Cardiac muscle cell (in vitro differentiated cells and primary cell): ENCODE data around the gene CIBAR2. TPM values are rescaled to one million over a fixed set of nuclear protein-coding genes. Genes with fewer than 3 reads are reported as not detected.

Experiments
- DNase-seq, 2 donors: peaks; one replicate each; pipeline versions ENCODE4 v3.0.0 to v3.0.0-alpha.2; 2010 to 2017; ENCODE audit warnings: low read depth in 1 of 2, low spot score in 1 of 2
- H3K27ac ChIP-seq: fragments of 200-600 bp; sonication (generic); 2 replicates; pipeline ENCODE4 v1.5.1; 2016
- H3K27me3 ChIP-seq: fragments of 200-600 bp; sonication (generic); 2 replicates; pipeline ENCODE4 v1.6.0; 2016; ENCODE audit warnings: control low read depth
- H3K36me3 ChIP-seq: fragments of 200-600 bp; sonication (generic); 2 replicates; pipeline ENCODE4 v1.5.1; 2016; ENCODE audit warnings: control low read depth
- H3K4me1 ChIP-seq: fragments of 200-600 bp; sonication (generic); 2 replicates; pipeline ENCODE4 v1.8.1; 2017; ENCODE audit warnings: low read depth, mild to moderate bottlenecking, mixed run types
- H3K4me3 ChIP-seq: fragments of 200-600 bp; sonication (generic); 2 replicates; pipeline ENCODE4 v1.5.1; 2016; ENCODE audit warnings: mild to moderate bottlenecking
- H3K9me3 ChIP-seq: fragments of 200-600 bp; sonication (generic); 2 replicates; pipeline ENCODE4 v1.5.1; 2017; ENCODE audit warnings: low read depth, mild to moderate bottlenecking, control low read depth
- polyA plus RNA-seq: library from polyadenylated mRNA; unstranded; fragments of >200 nt; fragmentation: Nextera tagmentation; extraction: Ambion mirVana; gene quantifications from 2 replicates; pipeline ENCODE4 v1.2.1, GENCODE V29; 2016
- total RNA-seq: library from RNA; depleted of rRNA; stranded (reverse); fragments of >200 nt; gene quantifications from 2 replicates; pipeline ENCODE4 v1.2.3, GENCODE V29; 2016
- TF ChIP-seq, protein P1 (sequence below): IDR thresholded peaks from 2 replicates; pipeline ENCODE4 v1.5.1; 2012; ENCODE audit warnings: low read depth, mild to moderate bottlenecking, low read length

The CIBAR2 gene
- total and polyA plus RNA-seq, 2 experiments from 2014 or later = not detected

DNA sequence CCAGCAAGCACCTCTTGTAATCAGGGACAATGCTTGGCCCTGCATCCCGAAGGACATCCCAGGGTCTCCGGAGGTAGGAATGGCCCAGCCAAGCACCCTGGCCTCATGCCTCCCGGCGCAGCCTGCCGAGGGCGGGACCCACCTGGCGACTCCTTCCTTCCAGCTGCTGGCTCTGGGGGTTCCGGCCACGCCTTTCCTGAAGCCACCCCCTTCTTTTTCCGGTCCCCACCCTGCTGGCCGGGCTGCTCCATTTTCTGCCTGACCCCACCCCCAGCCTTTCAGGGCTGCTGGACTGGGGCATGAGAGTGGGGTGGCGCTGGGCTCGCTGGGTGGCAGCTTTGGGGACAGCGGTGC, 22.5 kb upstream of the CIBAR2 start:
- no peak for DNase-seq
- no peak overlapping the region for H3K27ac ChIP-seq
- H3K9me3 ChIP-seq = no peaks in the 10 kb centered on the region
- H3K4me3 ChIP-seq = no peak overlapping the region
- no peaks in the 10 kb centered on the region for H3K36me3 ChIP-seq
- no peaks in the 10 kb centered on the region for H3K27me3 ChIP-seq
- H3K4me1 ChIP-seq = peaks cover 24% of the 10 kb centered on the region
- TF ChIP-seq, protein P1, sequence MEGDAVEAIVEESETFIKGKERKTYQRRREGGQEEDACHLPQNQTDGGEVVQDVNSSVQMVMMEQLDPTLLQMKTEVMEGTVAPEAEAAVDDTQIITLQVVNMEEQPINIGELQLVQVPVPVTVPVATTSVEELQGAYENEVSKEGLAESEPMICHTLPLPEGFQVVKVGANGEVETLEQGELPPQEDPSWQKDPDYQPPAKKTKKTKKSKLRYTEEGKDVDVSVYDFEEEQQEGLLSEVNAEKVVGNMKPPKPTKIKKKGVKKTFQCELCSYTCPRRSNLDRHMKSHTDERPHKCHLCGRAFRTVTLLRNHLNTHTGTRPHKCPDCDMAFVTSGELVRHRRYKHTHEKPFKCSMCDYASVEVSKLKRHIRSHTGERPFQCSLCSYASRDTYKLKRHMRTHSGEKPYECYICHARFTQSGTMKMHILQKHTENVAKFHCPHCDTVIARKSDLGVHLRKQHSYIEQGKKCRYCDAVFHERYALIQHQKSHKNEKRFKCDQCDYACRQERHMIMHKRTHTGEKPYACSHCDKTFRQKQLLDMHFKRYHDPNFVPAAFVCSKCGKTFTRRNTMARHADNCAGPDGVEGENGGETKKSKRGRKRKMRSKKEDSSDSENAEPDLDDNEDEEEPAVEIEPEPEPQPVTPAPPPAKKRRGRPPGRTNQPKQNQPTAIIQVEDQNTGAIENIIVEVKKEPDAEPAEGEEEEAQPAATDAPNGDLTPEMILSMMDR = no peak

- no peak overlapping the region for H3K27ac ChIP-seq
- no peaks in the 10 kb centered on the region for H3K27me3 ChIP-seq
- no peak overlapping the region for H3K4me3 ChIP-seq
- TF ChIP-seq, protein P1 = no peak
- H3K4me1 ChIP-seq = peaks cover 24% of the 10 kb centered on the region
- H3K36me3 ChIP-seq = no peaks in the 10 kb centered on the region
- H3K9me3 ChIP-seq = no peaks in the 10 kb centered on the region
- no peak for DNase-seq
These were observed 22.0 kb upstream of the CIBAR2 start for GRCh38 chr16:85134076-85134788.

- Histone ChIP-seq H3K9me3 (no peaks in the 10 kb centered on the region), H3K4me1 (peaks cover 19% of the 10 kb centered on the region), H3K36me3 (no peaks in the 10 kb centered on the region), H3K4me3 (no peak overlapping the region), H3K27me3 (no peaks in the 10 kb centered on the region), H3K27ac (no peak overlapping the region)
- TF ChIP-seq, protein P1 = no peak
- no peak for DNase-seq
These were observed 21.0 kb upstream of the CIBAR2 start for GRCh38 chr16:85133290-85133599.

GRCh38 chr16:85132456-85133289, 20.4 kb upstream of the CIBAR2 start:
- H3K27ac ChIP-seq = no peak overlapping the region
- H3K4me3 ChIP-seq = no peak overlapping the region
- H3K4me1 ChIP-seq = peaks cover 14% of the 10 kb centered on the region
- H3K27me3 ChIP-seq = no peaks in the 10 kb centered on the region
- H3K36me3 ChIP-seq = no peaks in the 10 kb centered on the region
- no peaks in the 10 kb centered on the region for H3K9me3 ChIP-seq
- no peak for DNase-seq
- TF ChIP-seq, protein P1 = no peak

DNA sequence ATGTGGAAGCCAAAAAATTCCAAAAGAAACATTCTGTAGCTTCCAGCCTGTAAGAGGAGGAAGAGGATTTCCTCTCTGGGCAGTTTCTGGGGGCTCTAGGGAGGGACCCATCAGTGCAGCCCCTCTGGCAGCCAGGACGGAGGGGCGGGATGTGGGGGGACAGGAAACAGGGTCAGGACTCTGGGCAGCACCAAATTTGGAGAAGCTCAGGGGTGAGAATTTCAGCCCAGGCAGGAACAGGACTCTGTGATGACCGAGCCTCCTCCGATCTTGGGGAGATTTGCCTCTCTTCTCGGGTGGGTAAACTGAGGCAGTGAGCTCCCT, 18.4 kb upstream of the CIBAR2 start:
- peaks cover 18% of the 10 kb centered on the region for H3K4me1 ChIP-seq
- no peaks in the 10 kb centered on the region for H3K36me3 ChIP-seq
- no peaks in the 10 kb centered on the region for H3K9me3 ChIP-seq
- peak overlapping the region; percentile 34 for H3K27ac ChIP-seq
- TF ChIP-seq, protein P1 = no peak
- no peaks in the 10 kb centered on the region for H3K27me3 ChIP-seq
- no peak for DNase-seq
- no peak overlapping the region for H3K4me3 ChIP-seq
